HG03039 (cell line): Measurements from ENCODE around the gene PDXDC1.
"Not testable (repeated sequence)": the region's sequence is repeated elsewhere in the genome, so short reads cannot be mapped to it uniquely, and the experiment has no call there.

Source experiments
- ATAC-seq: cut with Tn5 transposase; IDR thresholded peaks from one replicate; pipeline ENCODE4 v1.9.1; 2021; ENCODE audit warnings: mild to moderate bottlenecking, moderate library complexity; ENCODE audit not compliant: unreplicated experiment

PDXDC1 gene

GRCh38 chr16:15146264-15146662, 171.4 kb downstream of the PDXDC1 start:
- not testable (repeated sequence) for ATAC-seq

GRCh38 chr16:15148831-15149230, 174.0 kb downstream of the PDXDC1 start:
- ATAC-seq = not testable (repeated sequence)

- not testable (repeated sequence) for ATAC-seq
Measured at GRCh38 chr16:15149260-15149659, 174.4 kb downstream of the PDXDC1 start.

- ATAC-seq = not testable (repeated sequence)
Measured at GRCh38 chr16:15154005-15154404, 179.2 kb downstream of the PDXDC1 start.

GRCh38 chr16:15154650-15155562, 180.1 kb downstream of the PDXDC1 start:
- ATAC-seq = not testable (repeated sequence)

GRCh38 chr16:15157644-15158043, 182.8 kb downstream of the PDXDC1 start:
- not testable (repeated sequence) for ATAC-seq

GRCh38 chr16:15159671-15160070, 184.8 kb downstream of the PDXDC1 start:
- ATAC-seq = not testable (repeated sequence)

- ATAC-seq = not testable (repeated sequence)
Measured at GRCh38 chr16:15160571-15160970, 185.7 kb downstream of the PDXDC1 start.

GRCh38 chr16:15163055-15163454, 188.2 kb downstream of the PDXDC1 start:
- not testable (repeated sequence) for ATAC-seq

- ATAC-seq = not testable (repeated sequence)
Measured at GRCh38 chr16:15166177-15166576, 191.4 kb downstream of the PDXDC1 start.

- not testable (repeated sequence) for ATAC-seq
Measured at GRCh38 chr16:15168303-15168702, 193.5 kb downstream of the PDXDC1 start.

- ATAC-seq = not testable (repeated sequence)
Measured at GRCh38 chr16:15168953-15169652, 194.3 kb downstream of the PDXDC1 start.

GRCh38 chr16:15179909-15180308, 205.1 kb downstream of the PDXDC1 start:
- not testable (repeated sequence) for ATAC-seq

- not testable (repeated sequence) for ATAC-seq
Measured at GRCh38 chr16:15180946-15181345, 206.1 kb downstream of the PDXDC1 start.

- ATAC-seq = not testable (repeated sequence)
Measured at GRCh38 chr16:15184000-15184399, 209.2 kb downstream of the PDXDC1 start.
